SW 1271 (cell line): ENCODE results near the gene LYPLAL1.
"Not testable (repeated sequence)": the region's sequence is repeated elsewhere in the genome, so short reads cannot be mapped to it uniquely, and the experiment has no call there.

Source experiments
- DNase-seq, 2 experiments: peaks; one replicate each; lab custom pipeline; 2025; lab: John Stamatoyannopoulos, UW

Gene LYPLAL1

GRCh38 chr1:219215477-219215876, 41.8 kb downstream of the LYPLAL1 start:
- DNase-seq = no peak

- no peak for DNase-seq
These were observed 47.3 kb downstream of the LYPLAL1 start for GRCh38 chr1:219220945-219221344.

GRCh38 chr1:219223496-219223895, 49.8 kb downstream of the LYPLAL1 start:
- DNase-seq = no peak

- no peak for DNase-seq
These were observed 52.5 kb downstream of the LYPLAL1 start for GRCh38 chr1:219226196-219226595.

GRCh38 chr1:219227360-219228057, 53.8 kb downstream of the LYPLAL1 start:
- DNase-seq = no peak

- DNase-seq = no peak
These were observed 54.4 kb downstream of the LYPLAL1 start for GRCh38 chr1:219228058-219228419.

- no peak for DNase-seq
These were observed 59.2 kb downstream of the LYPLAL1 start for GRCh38 chr1:219232890-219233289.

GRCh38 chr1:219235903-219236481, 62.3 kb downstream of the LYPLAL1 start:
- DNase-seq = no peak

- no peak for DNase-seq
These were observed 63.4 kb downstream of the LYPLAL1 start for GRCh38 chr1:219236933-219237610.

- no peak for DNase-seq
These were observed 65.8 kb downstream of the LYPLAL1 start for GRCh38 chr1:219239518-219239917.

GRCh38 chr1:219244864-219245263, 71.2 kb downstream of the LYPLAL1 start:
- DNase-seq = no peak

GRCh38 chr1:219247441-219247840, 73.8 kb downstream of the LYPLAL1 start:
- no peak for DNase-seq

- DNase-seq = not testable (repeated sequence)
These were observed 76.8 kb downstream of the LYPLAL1 start for GRCh38 chr1:219250468-219250867.

- DNase-seq = no peak
These were observed 84.1 kb downstream of the LYPLAL1 start for GRCh38 chr1:219257751-219258150.

GRCh38 chr1:219261454-219261853, 87.8 kb downstream of the LYPLAL1 start:
- no peak for DNase-seq
